Panc1 (cell line): Measurements from ENCODE around the gene HS6ST3.

Experiments used
- POLR2AphosphoS5 ChIP-seq: IDR thresholded peaks from 2 replicates; pipeline ENCODE4 v1.6.1; 2012; ENCODE audit warnings: mild to moderate bottlenecking, low read depth, low read length, moderate library complexity
- TF ChIP-seq, protein P1 (sequence below): fragments of 450-650 bp; IDR thresholded peaks from 2 replicates; pipeline ENCODE4 v1.5.1; 2017; ENCODE audit warnings: mild to moderate bottlenecking
- TF ChIP-seq, protein P2 (sequence below), 2 experiments: IDR thresholded peaks; 2 replicates each; pipeline ENCODE4 v1.6.1; 2011 to 2012; ENCODE audit warnings: low read depth in 2 of 2, control low read depth in 1 of 2, low read length in 1 of 2, mild to moderate bottlenecking in 1 of 2, moderate library complexity in 1 of 2; ENCODE audit not compliant: insufficient read depth in 1 of 2

DNA sequence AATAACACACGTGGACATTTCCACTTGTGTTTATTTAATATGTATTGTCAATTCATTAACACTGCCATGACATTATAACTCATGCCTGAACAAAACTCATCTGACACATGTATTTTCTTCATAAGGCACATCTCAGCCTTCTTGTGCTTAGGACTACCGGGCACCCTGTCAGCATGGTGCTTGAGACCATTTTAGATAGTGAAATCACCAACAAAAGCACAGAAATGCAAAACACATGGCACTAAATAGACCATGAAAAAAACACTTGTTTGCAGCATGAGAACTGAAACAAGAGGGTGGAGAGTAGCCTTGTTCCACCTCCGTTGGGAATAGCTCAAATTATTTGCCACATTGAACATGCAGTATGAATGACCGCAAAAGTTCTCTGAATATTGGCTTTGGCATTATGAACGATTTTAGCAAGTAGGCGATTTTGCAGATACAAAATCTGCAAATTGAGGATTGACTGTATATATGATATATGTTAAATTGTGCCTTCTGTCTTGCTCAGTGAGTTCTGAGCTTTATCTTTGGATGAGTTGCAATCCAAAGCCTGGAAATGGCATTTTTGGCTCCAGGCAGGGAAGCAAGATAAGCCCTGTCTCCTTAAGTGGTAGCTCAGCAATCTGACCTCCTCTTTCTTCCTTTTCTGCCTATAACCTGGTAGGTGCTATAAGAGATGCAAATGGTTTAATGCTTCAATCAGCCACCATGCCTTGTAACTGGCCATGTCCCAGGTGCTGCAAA lies 328.2 kb downstream of the HS6ST3 start:
- TF ChIP-seq, protein P1, sequence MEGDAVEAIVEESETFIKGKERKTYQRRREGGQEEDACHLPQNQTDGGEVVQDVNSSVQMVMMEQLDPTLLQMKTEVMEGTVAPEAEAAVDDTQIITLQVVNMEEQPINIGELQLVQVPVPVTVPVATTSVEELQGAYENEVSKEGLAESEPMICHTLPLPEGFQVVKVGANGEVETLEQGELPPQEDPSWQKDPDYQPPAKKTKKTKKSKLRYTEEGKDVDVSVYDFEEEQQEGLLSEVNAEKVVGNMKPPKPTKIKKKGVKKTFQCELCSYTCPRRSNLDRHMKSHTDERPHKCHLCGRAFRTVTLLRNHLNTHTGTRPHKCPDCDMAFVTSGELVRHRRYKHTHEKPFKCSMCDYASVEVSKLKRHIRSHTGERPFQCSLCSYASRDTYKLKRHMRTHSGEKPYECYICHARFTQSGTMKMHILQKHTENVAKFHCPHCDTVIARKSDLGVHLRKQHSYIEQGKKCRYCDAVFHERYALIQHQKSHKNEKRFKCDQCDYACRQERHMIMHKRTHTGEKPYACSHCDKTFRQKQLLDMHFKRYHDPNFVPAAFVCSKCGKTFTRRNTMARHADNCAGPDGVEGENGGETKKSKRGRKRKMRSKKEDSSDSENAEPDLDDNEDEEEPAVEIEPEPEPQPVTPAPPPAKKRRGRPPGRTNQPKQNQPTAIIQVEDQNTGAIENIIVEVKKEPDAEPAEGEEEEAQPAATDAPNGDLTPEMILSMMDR = no peak
- TF ChIP-seq, protein P2, sequence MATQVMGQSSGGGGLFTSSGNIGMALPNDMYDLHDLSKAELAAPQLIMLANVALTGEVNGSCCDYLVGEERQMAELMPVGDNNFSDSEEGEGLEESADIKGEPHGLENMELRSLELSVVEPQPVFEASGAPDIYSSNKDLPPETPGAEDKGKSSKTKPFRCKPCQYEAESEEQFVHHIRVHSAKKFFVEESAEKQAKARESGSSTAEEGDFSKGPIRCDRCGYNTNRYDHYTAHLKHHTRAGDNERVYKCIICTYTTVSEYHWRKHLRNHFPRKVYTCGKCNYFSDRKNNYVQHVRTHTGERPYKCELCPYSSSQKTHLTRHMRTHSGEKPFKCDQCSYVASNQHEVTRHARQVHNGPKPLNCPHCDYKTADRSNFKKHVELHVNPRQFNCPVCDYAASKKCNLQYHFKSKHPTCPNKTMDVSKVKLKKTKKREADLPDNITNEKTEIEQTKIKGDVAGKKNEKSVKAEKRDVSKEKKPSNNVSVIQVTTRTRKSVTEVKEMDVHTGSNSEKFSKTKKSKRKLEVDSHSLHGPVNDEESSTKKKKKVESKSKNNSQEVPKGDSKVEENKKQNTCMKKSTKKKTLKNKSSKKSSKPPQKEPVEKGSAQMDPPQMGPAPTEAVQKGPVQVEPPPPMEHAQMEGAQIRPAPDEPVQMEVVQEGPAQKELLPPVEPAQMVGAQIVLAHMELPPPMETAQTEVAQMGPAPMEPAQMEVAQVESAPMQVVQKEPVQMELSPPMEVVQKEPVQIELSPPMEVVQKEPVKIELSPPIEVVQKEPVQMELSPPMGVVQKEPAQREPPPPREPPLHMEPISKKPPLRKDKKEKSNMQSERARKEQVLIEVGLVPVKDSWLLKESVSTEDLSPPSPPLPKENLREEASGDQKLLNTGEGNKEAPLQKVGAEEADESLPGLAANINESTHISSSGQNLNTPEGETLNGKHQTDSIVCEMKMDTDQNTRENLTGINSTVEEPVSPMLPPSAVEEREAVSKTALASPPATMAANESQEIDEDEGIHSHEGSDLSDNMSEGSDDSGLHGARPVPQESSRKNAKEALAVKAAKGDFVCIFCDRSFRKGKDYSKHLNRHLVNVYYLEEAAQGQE (IDR thresholded peaks at IDR 0.05; ENCODE audit: insufficient read depth in 1 of 2, low read depth in 2 of 2, low read length in 1 of 2) = no peak
- no peak for TF ChIP-seq POLR2AphosphoS5
